Endothelial cell of umbilical vein (primary cell): ENCODE results near the gene MARK2. TPM values are rescaled to one million over a fixed set of nuclear protein-coding genes. Genes with fewer than 3 reads are reported as not detected.

Experiments used
- BruUV-seq: library from RNA; stranded (reverse); fragments of 400-500 nt; replicated peaks from 2 replicates; lab custom pipeline; 2021; lab: Mats Ljungman, UMichigan
- CTCF ChIA-PET: fragments of 300-600, 350-600 bp; sonication (Branson Sonifier 250); formaldehyde crosslinking; loops from one replicate; lab custom pipeline; 2021; ENCODE audit warnings: antibody characterized with exemption, inconsistent platforms; lab: Charles Lee
- POLR2A ChIA-PET: fragments of 300-600, 350-600 bp; sonication (Branson Sonifier 250); formaldehyde crosslinking; loops from one replicate; lab custom pipeline; 2021; ENCODE audit warnings: antibody characterized with exemption, inconsistent platforms; lab: Charles Lee
- DNase-seq: peaks from one replicate; pipeline ENCODE4 v3.0.0-alpha.2; 2011; ENCODE audit warnings: low read depth, low spot score
- FAIRE-seq: peaks from 2 replicates; lab custom pipeline; 2011; peaks lifted over from hg19 to GRCh38; lab: Jason Lieb, UNC
- H2AFZ ChIP-seq: 2 replicates; pipeline ENCODE4 v1.6.0; 2012; ENCODE audit warnings: low read depth, low read length, control low read depth, inconsistent platforms
- H3K27ac ChIP-seq: 2 replicates; pipeline ENCODE4 v1.5.1; 2011; ENCODE audit warnings: low read depth, mild to moderate bottlenecking, control low read depth, low read length, moderate library complexity; ENCODE audit not compliant: insufficient read depth
- H3K27me3 ChIP-seq, 2 experiments: 2 replicates each; pipeline versions ENCODE4 v1.6.0 to v1.6.1; 2011; ENCODE audit warnings: low read length in 2 of 2, mixed read lengths in 1 of 2; ENCODE audit not compliant: control insufficient read depth in 2 of 2, insufficient read depth in 2 of 2
- H3K36me3 ChIP-seq, 2 experiments: 2 replicates in 1 of 2; 3 replicates in 1 of 2; pipeline ENCODE4 v1.5.1; 2011; ENCODE audit warnings: low read length in 2 of 2, mild to moderate bottlenecking in 1 of 2, moderate library complexity in 1 of 2; ENCODE audit not compliant: control insufficient read depth in 2 of 2, insufficient read depth in 2 of 2; ENCODE audit errors: extremely low read depth in 1 of 2
- H3K4me1 ChIP-seq: 3 replicates; pipeline ENCODE4 v1.5.1; 2011; ENCODE audit warnings: mild to moderate bottlenecking, low read length; ENCODE audit not compliant: control insufficient read depth, insufficient read depth; ENCODE audit errors: extremely low read depth
- H3K4me2 ChIP-seq: 2 replicates; pipeline ENCODE4 v1.6.1; 2011; ENCODE audit warnings: low read length, control low read depth, mixed read lengths; ENCODE audit not compliant: insufficient read depth
- H3K4me3 ChIP-seq, 3 experiments: fragments of 200-600 bp in 1 of 3; sonication (generic), shearing (Covaris generic) in 1 of 3; replicated peaks in 1 of 3; 2 replicates each; pipeline ENCODE4 v1.5.1; 2011 to 2016; ENCODE audit warnings: control low read depth in 3 of 3, low read length in 3 of 3, mild to moderate bottlenecking in 2 of 3, inconsistent platforms in 1 of 3, low read depth in 1 of 3, moderate library complexity in 1 of 3; ENCODE audit not compliant: insufficient read depth in 1 of 3
- H3K79me2 ChIP-seq: 2 replicates; pipeline ENCODE4 v1.6.0; 2012; ENCODE audit warnings: low read length, inconsistent platforms; ENCODE audit not compliant: control insufficient read depth, insufficient read depth
- H3K9ac ChIP-seq: replicated peaks from 2 replicates; pipeline ENCODE3; 2011; ENCODE audit warnings: low read length, control low read depth; ENCODE audit not compliant: insufficient read depth; ENCODE audit errors: extremely low read depth
- H3K9me1 ChIP-seq: replicated peaks from 3 replicates; pipeline ENCODE4 v1.6.0; 2011; ENCODE audit warnings: mild to moderate bottlenecking, low read length; ENCODE audit not compliant: control insufficient read depth, insufficient read depth; ENCODE audit errors: extremely low read depth
- H3K9me3 ChIP-seq: replicated peaks from 2 replicates; pipeline ENCODE4 v1.5.1; 2012; ENCODE audit warnings: low read length, inconsistent platforms; ENCODE audit not compliant: control insufficient read depth, insufficient read depth
- H4K20me1 ChIP-seq: replicated peaks from 2 replicates; pipeline ENCODE3; 2011; ENCODE audit warnings: mild to moderate bottlenecking, low read length; ENCODE audit not compliant: control insufficient read depth, insufficient read depth; ENCODE audit errors: extremely low read depth
- EZH2 ChIP-seq: IDR thresholded peaks from 2 replicates; pipeline ENCODE4 v1.6.1; 2012; ENCODE audit warnings: borderline replicate concordance, low read depth, mild to moderate bottlenecking, moderate library complexity, low read length, inconsistent platforms; ENCODE audit not compliant: severe bottlenecking
- FOS ChIP-seq: IDR thresholded peaks from 2 replicates; pipeline ENCODE4 v1.6.1; 2011; ENCODE audit warnings: mild to moderate bottlenecking, low read length, moderate library complexity, borderline replicate concordance; ENCODE audit not compliant: insufficient read depth
- GATA2 ChIP-seq: IDR thresholded peaks from 2 replicates; pipeline ENCODE4 v1.7.0; 2011; ENCODE audit warnings: low read depth, mild to moderate bottlenecking, moderate library complexity, mixed read lengths, low read length; ENCODE audit not compliant: insufficient read length, insufficient read depth
- JUN ChIP-seq: IDR thresholded peaks from 2 replicates; pipeline ENCODE4 v1.6.1; 2011; ENCODE audit warnings: borderline replicate concordance, low read depth; ENCODE audit not compliant: insufficient read length, insufficient read depth
- MYC ChIP-seq: IDR thresholded peaks from one replicate; pipeline ENCODE4 v1.6.1; 2011; ENCODE audit warnings: mild to moderate bottlenecking, low read depth, low read length
- POLR2A ChIP-seq: IDR thresholded peaks from 2 replicates; pipeline ENCODE4 v1.6.1; 2012; ENCODE audit warnings: low read depth, mild to moderate bottlenecking, control low read depth, low read length
- POLR2AphosphoS5 ChIP-seq: IDR thresholded peaks from 2 replicates; pipeline ENCODE4 v1.6.1; 2012; ENCODE audit warnings: low read depth, mild to moderate bottlenecking, control low read depth, low read length, moderate library complexity; ENCODE audit not compliant: insufficient read depth
- dilution Hi-C: fragments of 300-500 bp; cut with MboI; formaldehyde crosslinking; loops from one replicate; pipeline ENCODE4 v1.15.0; 2019; ENCODE audit warnings: low sequenced_read_pairs; ENCODE audit not compliant: extremely low pct_ligation_motif_present
- intact Hi-C: fragments of 100-400 bp; cut with micrococcal nuclease; formaldehyde crosslinking; loops from one replicate; pipeline ENCODE4 v1.10.0; 2022
- polyA plus RNA-seq, 4 experiments: library from polyadenylated mRNA; depleted of rRNA in 3 of 4; stranded (reverse) in 3 of 4; unstranded in 1 of 4; fragments of >200 nt; gene quantifications; 2 replicates each; pipeline versions ENCODE4 v1.2.1 to v1.2.3, GENCODE V29; 2011 to 2012; ENCODE audit warnings: missing spikeins in 1 of 4
- total RNA-seq: library from RNA; stranded (reverse); gene quantifications from 2 replicates; pipeline ENCODE4 v1.2.3, GENCODE V29; 2021
- TF ChIP-seq, protein P1 (sequence below): IDR thresholded peaks from 2 replicates; pipeline ENCODE4 v1.6.1; 2011; ENCODE audit not compliant: insufficient read depth, insufficient read length
- TF ChIP-seq, protein P2 (sequence below), 2 donors: IDR thresholded peaks; 1 replicate in 1 of 2; 2 replicates in 1 of 2; pipeline ENCODE4 v1.5.1; 2011; ENCODE audit warnings: low read length in 2 of 2, mild to moderate bottlenecking in 2 of 2, moderate library complexity in 2 of 2, control low read depth in 1 of 2, inconsistent platforms in 1 of 2, low read depth in 1 of 2; ENCODE audit not compliant: insufficient read depth in 1 of 2; ENCODE audit errors: extremely low read depth in 1 of 2

MARK2 gene
- total and polyA plus RNA-seq, 2 donors (not counting 3 experiments of a cell fraction or from before 2014, with no cell fraction given): 16.6 to 34.7 TPM

DNA sequence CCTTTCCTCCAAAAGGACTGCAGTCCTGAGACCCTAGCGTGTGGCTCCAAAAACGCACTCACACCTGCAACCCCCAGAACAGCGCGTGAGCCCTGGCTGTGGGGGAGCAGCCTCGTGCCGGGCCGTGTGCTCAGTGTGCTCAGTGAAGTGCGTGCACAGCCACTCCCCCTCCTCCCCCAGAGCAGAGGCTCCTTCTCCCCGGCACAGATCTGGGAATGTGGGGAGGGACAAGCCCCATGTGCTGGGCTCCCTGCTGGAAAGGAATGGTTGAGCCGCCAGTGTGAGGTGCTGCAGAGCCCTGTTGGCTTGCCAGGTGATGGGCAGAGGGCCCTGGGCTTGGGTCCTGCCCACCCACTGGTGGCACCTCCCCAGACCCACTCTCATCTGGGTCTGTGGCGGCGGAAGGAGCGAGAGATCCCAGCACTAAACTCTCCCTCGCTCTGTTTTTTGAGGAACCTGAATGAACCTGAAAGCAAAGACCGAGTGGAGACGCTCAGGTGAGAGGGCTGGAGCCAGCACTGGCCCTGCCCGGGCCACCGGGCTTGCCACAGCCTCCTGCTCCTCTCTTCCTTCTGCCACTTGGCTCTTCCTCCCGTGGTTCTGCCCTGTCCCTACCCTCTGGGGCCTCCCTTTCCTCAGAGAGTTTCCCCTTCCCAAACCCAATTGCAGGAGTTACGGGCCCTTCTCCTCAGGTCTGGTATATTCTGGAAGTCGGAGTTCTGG, 69.1 kb downstream of the MARK2 start:
- no peak for FAIRE-seq
- CTCF ChIA-PET: interaction anchor here (1.9 kb wide), 1 partner anchor 71 kb away, joined by 30 read pairs; the partner anchor contains the start of gene MARK2

More for the DNA sequence above, 69.1 kb downstream of the MARK2 start:
- BruUV-seq: no TSS peak
- H3K36me3 ChIP-seq: peaks cover 0 to 37% of the 10 kb centered on the region in 2 experiments
- H3K9ac ChIP-seq: no peak overlapping the region
- DNase-seq: no peak
- dilution Hi-C loops: no loop called here
- H4K20me1 ChIP-seq: no peaks in the 10 kb centered on the region
- H3K9me3 ChIP-seq: no peaks in the 10 kb centered on the region
- H3K4me2 ChIP-seq: no peak overlapping the region
- POLR2A ChIA-PET: no interaction called here
- no peak overlapping the region for H3K4me3 ChIP-seq
- H3K9me1 ChIP-seq: no peaks in the 10 kb centered on the region
- no peaks in the 10 kb centered on the region for H3K27me3 ChIP-seq
- no peak overlapping the region for H2AFZ ChIP-seq
- TF ChIP-seq POLR2AphosphoS5 (no peak), MYC (no peak), GATA2 (no peak), JUN (no peak), EZH2 (no peak), POLR2A (no peak), FOS (no peak)
- TF ChIP-seq, protein P1, sequence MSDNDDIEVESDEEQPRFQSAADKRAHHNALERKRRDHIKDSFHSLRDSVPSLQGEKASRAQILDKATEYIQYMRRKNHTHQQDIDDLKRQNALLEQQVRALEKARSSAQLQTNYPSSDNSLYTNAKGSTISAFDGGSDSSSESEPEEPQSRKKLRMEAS: no peak
- TF ChIP-seq, protein P2, sequence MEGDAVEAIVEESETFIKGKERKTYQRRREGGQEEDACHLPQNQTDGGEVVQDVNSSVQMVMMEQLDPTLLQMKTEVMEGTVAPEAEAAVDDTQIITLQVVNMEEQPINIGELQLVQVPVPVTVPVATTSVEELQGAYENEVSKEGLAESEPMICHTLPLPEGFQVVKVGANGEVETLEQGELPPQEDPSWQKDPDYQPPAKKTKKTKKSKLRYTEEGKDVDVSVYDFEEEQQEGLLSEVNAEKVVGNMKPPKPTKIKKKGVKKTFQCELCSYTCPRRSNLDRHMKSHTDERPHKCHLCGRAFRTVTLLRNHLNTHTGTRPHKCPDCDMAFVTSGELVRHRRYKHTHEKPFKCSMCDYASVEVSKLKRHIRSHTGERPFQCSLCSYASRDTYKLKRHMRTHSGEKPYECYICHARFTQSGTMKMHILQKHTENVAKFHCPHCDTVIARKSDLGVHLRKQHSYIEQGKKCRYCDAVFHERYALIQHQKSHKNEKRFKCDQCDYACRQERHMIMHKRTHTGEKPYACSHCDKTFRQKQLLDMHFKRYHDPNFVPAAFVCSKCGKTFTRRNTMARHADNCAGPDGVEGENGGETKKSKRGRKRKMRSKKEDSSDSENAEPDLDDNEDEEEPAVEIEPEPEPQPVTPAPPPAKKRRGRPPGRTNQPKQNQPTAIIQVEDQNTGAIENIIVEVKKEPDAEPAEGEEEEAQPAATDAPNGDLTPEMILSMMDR (IDR thresholded peaks at IDR 0.05; ENCODE audit: extremely low read depth in 1 of 2, insufficient read depth in 1 of 2, low read depth in 1 of 2, low read length in 2 of 2): no peak
- H3K4me1 ChIP-seq: no peaks in the 10 kb centered on the region
- H3K27ac ChIP-seq: no peak overlapping the region
- intact Hi-C loops: no loop called here
- H3K79me2 ChIP-seq: no peaks in the 10 kb centered on the region
